GM06990 (cell line): ENCODE measurements around the gene C12orf50.

Experiments used
- DNase-seq: peaks from one replicate; pipeline ENCODE4 v3.0.0-alpha.2; 2011; ENCODE audit not compliant: insufficient read length; ENCODE audit errors: extremely low read depth
- H3K27me3 ChIP-seq: replicated peaks from 2 replicates; pipeline ENCODE4 v1.6.0; 2011; ENCODE audit warnings: low read length; ENCODE audit not compliant: control insufficient read depth, insufficient read depth
- H3K36me3 ChIP-seq: 2 replicates; pipeline ENCODE4 v1.5.1; 2011; ENCODE audit warnings: low read length; ENCODE audit not compliant: control insufficient read depth, insufficient read depth
- H3K4me3 ChIP-seq: replicated peaks from 2 replicates; pipeline ENCODE4 v1.5.1; 2011; ENCODE audit warnings: low read depth, mild to moderate bottlenecking, control low read depth, low read length
- CTCF ChIP-seq: IDR thresholded peaks from 2 replicates; pipeline ENCODE4 v1.5.1; 2011; ENCODE audit warnings: low read length, control low read depth, mild to moderate bottlenecking, inconsistent platforms; ENCODE audit not compliant: insufficient read depth, poor library complexity, severe bottlenecking

The C12orf50 gene

DNA sequence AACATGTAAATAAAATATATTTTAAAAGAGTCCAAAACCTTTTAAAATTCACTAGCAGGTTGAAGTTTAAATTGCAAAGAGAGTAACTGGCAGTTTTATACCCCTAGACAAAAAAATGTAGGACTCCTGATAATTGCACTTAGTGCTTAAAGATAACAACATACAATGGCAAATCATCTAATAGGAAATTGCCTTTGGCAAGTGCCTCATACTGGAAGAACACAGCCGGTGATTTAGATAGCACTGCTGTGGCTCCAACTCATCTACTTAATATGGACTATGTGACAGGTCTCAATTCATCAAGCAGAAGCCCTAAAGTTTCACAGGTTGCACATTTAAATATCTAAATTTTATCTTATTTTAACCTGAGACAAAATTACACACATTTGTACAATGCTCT, 13.4 kb downstream of the C12orf50 start:
- no peaks in the 10 kb centered on the region for H3K27me3 ChIP-seq
- no peak for TF ChIP-seq CTCF
- no peak for DNase-seq
- H3K36me3 ChIP-seq: no peaks in the 10 kb centered on the region
- no peak overlapping the region for H3K4me3 ChIP-seq

GRCh38 chr12:88011755-88012154, 17.4 kb downstream of the C12orf50 start:
- no peak for DNase-seq
- no peaks in the 10 kb centered on the region for H3K27me3 ChIP-seq
- no peak for TF ChIP-seq CTCF
- no peaks in the 10 kb centered on the region for H3K36me3 ChIP-seq
- no peak overlapping the region for H3K4me3 ChIP-seq

- Histone ChIP-seq H3K4me3 (no peak overlapping the region), H3K27me3 (no peaks in the 10 kb centered on the region), H3K36me3 (no peaks in the 10 kb centered on the region)
- no peak for TF ChIP-seq CTCF
- DNase-seq: no peak
These were observed 22.9 kb downstream of the C12orf50 start for GRCh38 chr12:88006351-88006750.

GRCh38 chr12:88001327-88001726, 27.9 kb downstream of the C12orf50 start:
- no peak for TF ChIP-seq CTCF

GRCh38 chr12:87995581-87996178, 33.5 kb downstream of the C12orf50 start:
- peak; percentile 75 for TF ChIP-seq CTCF
- peak; percentile 2 for DNase-seq
- Histone ChIP-seq H3K4me3 (no peak overlapping the region), H3K27me3 (no peaks in the 10 kb centered on the region), H3K36me3 (no peaks in the 10 kb centered on the region)

More at GRCh38 chr12:88001327-88001726, 27.9 kb downstream of the C12orf50 start:
- Histone ChIP-seq H3K4me3 (no peak overlapping the region), H3K27me3 (no peaks in the 10 kb centered on the region), H3K36me3 (no peaks in the 10 kb centered on the region)
- DNase-seq: no peak

DNA sequence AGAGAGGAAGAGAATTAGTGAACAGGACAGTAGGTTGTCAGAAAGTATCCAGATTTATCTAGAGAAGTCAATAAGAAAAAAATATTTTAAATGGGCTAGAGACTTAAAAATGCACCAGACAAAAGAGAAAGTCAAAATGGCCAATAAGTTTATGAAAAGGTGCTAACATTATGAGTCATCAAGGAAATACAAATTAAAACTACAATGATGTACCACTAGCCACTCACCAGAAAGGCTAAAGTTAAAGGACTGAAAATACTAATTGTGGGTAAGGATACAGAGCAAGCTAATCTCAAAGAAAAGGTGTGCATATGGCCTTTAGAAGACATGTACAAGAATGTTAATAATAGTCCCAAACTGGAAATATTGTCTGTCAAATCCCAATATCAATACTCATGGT, 37.7 kb downstream of the C12orf50 start:
- no peaks in the 10 kb centered on the region for H3K36me3 ChIP-seq
- no peak for TF ChIP-seq CTCF
- H3K4me3 ChIP-seq: no peak overlapping the region
- DNase-seq: peak; percentile 1
- no peaks in the 10 kb centered on the region for H3K27me3 ChIP-seq
